Osteocyte (in vitro differentiated cells): Measurements from ENCODE around the gene CTNS. TPM values are rescaled to one million over a fixed set of nuclear protein-coding genes. Genes with fewer than 3 reads are reported as not detected.

ENCODE experiments used
- DNase-seq: peaks from one replicate; pipeline ENCODE4 v3.0.0; 2021; ENCODE audit warnings: mixed read lengths; ENCODE audit not compliant: unreplicated experiment; ENCODE audit errors: extremely low spot score
- H3K27ac Mint-ChIP-seq: one replicate; pipeline ENCODE4 v1.8.0; 2021; ENCODE audit warnings: mild to moderate bottlenecking, mixed read lengths; ENCODE audit not compliant: unreplicated experiment
- H3K27me3 Mint-ChIP-seq: one replicate; pipeline ENCODE4 v1.8.0; 2021; ENCODE audit warnings: mixed read lengths; ENCODE audit not compliant: unreplicated experiment
- H3K36me3 Mint-ChIP-seq: one replicate; pipeline ENCODE4 v1.8.0; 2021; ENCODE audit warnings: mixed read lengths; ENCODE audit not compliant: unreplicated experiment
- H3K4me1 Mint-ChIP-seq: one replicate; pipeline ENCODE4 v1.8.0; 2021; ENCODE audit warnings: mixed read lengths; ENCODE audit not compliant: unreplicated experiment
- H3K4me3 Mint-ChIP-seq: one replicate; pipeline ENCODE4 v1.8.0; 2021; ENCODE audit warnings: mild to moderate bottlenecking, moderate library complexity, mixed read lengths; ENCODE audit not compliant: unreplicated experiment
- H3K9me3 Mint-ChIP-seq: one replicate; pipeline ENCODE4 v1.8.0; 2021; ENCODE audit warnings: mixed read lengths; ENCODE audit not compliant: unreplicated experiment
- total RNA-seq: library from RNA; stranded (reverse); gene quantifications from 2 replicates; pipeline ENCODE4 v1.2.1, GENCODE V29; 2021
- TF ChIP-seq, protein P1 (sequence below): fragments of 200-600 bp; sonication (generic); IDR thresholded peaks from 2 replicates; pipeline ENCODE4 v1.5.0; 2021; ENCODE audit warnings: antibody characterized with exemption, mild to moderate bottlenecking, moderate library complexity

The CTNS gene
- total RNA-seq, 1 donor from 2014 or later: 23.8 TPM

DNA sequence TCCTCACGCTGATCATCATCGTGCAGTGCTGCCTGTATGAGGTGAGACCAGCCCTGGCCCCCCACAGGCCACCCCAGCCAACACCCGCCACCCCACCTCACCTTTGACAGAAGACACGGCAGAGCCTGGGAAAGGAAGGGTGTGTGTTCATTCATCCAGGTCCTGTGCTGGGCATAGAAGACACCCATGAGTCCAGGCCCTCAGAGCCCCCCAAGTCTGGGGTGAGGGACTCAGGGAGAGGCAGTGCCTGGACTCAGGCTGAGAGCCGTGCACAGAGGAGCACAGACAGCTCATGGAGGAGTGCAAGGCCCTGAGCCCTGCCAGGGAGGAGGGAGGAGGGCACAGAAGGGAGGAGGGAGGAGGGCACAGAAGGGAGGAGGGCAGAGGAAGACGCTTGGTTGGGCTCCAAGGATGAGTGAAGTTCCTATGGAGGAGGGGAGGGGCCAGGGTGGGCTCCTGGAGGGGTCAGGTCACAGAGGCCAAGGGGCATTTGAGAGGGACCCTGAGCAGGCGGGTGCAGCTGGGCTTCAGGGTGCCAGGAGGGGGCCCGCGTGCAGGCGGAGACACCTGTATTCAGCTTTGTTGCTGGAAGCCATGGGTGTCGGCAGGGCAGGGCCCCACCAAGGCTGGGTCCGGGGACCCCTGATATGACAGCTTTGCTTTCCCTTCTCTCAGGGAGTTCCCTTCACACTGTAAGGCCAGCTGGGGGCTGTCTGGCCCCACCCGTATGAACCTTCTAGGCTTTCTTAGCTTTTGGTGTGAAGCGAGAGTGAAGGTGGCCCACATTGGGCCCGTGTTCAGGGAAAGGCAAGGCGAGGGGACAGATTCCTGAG lies 20.4 kb downstream of the CTNS start:
- Mint-ChIP-seq H3K4me1 (peaks cover 22% of the 10 kb centered on the region), H3K27ac (no peak overlapping the region), H3K4me3 (no peak overlapping the region), H3K27me3 (no peaks in the 10 kb centered on the region), H3K36me3 (peaks cover 3% of the 10 kb centered on the region), H3K9me3 (no peaks in the 10 kb centered on the region)
- DNase-seq: no peak
- TF ChIP-seq, protein P1, sequence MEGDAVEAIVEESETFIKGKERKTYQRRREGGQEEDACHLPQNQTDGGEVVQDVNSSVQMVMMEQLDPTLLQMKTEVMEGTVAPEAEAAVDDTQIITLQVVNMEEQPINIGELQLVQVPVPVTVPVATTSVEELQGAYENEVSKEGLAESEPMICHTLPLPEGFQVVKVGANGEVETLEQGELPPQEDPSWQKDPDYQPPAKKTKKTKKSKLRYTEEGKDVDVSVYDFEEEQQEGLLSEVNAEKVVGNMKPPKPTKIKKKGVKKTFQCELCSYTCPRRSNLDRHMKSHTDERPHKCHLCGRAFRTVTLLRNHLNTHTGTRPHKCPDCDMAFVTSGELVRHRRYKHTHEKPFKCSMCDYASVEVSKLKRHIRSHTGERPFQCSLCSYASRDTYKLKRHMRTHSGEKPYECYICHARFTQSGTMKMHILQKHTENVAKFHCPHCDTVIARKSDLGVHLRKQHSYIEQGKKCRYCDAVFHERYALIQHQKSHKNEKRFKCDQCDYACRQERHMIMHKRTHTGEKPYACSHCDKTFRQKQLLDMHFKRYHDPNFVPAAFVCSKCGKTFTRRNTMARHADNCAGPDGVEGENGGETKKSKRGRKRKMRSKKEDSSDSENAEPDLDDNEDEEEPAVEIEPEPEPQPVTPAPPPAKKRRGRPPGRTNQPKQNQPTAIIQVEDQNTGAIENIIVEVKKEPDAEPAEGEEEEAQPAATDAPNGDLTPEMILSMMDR: no peak

DNA sequence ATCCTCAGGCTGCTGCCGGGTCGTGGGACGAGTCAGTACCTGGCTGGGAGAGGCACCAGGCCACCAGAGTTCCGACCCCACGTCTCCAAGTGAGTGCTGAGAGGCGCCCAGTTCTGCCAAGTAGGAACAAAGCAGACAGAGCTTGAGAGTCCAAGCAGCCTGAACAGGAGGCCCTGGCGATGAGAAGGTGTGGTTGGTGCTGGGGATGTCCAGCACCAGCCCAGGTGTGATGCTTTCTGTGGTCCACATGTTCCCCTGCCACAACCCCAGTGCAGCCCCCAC lies 21.0 kb downstream of the CTNS start:
- no peak overlapping the region for H3K4me3 Mint-ChIP-seq

GRCh38 chr17:3657874-3658783 lies 21.6 kb downstream of the CTNS start:
- peak overlapping the region; percentile 91 for H3K27ac Mint-ChIP-seq
- peaks cover 3% of the 10 kb centered on the region for H3K36me3 Mint-ChIP-seq
- no peak for DNase-seq
- no peak overlapping the region for H3K4me3 Mint-ChIP-seq
- H3K27me3 Mint-ChIP-seq: no peaks in the 10 kb centered on the region
- no peaks in the 10 kb centered on the region for H3K9me3 Mint-ChIP-seq
- TF ChIP-seq, protein P1: no peak
- H3K4me1 Mint-ChIP-seq: peaks cover 22% of the 10 kb centered on the region

More for the DNA sequence above, 21.0 kb downstream of the CTNS start:
- peaks cover 22% of the 10 kb centered on the region for H3K4me1 Mint-ChIP-seq
- H3K9me3 Mint-ChIP-seq: no peaks in the 10 kb centered on the region
- peaks cover 3% of the 10 kb centered on the region for H3K36me3 Mint-ChIP-seq
- no peaks in the 10 kb centered on the region for H3K27me3 Mint-ChIP-seq
- TF ChIP-seq, protein P1: no peak
- DNase-seq: no peak
- no peak overlapping the region for H3K27ac Mint-ChIP-seq

GRCh38 chr17:3658784-3659449 lies 22.4 kb downstream of the CTNS start:
- Mint-ChIP-seq H3K36me3 (peaks cover 3% of the 10 kb centered on the region), H3K4me3 (no peak overlapping the region), H3K4me1 (peaks cover 22% of the 10 kb centered on the region), H3K27me3 (no peaks in the 10 kb centered on the region), H3K9me3 (no peaks in the 10 kb centered on the region), H3K27ac (peak overlapping the region; percentile 91)
- no peak for DNase-seq
- TF ChIP-seq, protein P1: no peak
